GM19238 (cell line): ENCODE measurements around the gene SLC22A5.

ENCODE experiments used
- DNase-seq: peaks from one replicate; pipeline ENCODE4 v3.0.0; 2011; ENCODE audit warnings: low spot score; ENCODE audit not compliant: insufficient read length

SLC22A5 gene

DNA sequence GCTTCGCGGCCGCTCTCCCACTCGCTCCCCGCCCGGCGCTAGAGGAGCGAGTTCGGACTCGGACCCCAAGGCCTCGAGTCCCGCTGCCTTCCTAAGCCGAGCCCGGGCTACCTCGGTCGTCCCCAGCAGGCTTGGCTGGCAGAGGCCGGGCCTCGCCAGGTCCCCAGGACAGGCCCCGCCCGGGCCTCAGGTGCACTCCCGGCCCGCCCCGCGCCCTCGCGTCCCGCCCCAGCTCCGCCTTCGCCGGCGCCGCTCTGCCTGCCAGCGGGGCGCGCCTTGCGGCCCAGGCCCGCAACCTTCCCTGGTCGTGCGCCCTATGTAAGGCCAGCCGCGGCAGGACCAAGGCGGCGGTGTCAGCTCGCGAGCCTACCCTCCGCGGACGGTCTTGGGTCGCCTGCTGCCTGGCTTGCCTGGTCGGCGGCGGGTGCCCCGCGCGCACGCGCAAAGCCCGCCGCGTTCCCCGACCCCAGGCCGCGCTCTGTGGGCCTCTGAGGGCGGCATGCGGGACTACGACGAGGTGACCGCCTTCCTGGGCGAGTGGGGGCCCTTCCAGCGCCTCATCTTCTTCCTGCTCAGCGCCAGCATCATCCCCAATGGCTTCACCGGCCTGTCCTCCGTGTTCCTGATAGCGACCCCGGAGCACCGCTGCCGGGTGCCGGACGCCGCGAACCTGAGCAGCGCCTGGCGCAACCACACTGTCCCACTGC lies at the start of gene SLC22A5:
TSS of gene SLC22A5 (plus strand) at position 237 of the 707 bp plus-strand sequence. CDS start at position 500, 263 bp downstream.
- peak; percentile 68 for DNase-seq

DNA sequence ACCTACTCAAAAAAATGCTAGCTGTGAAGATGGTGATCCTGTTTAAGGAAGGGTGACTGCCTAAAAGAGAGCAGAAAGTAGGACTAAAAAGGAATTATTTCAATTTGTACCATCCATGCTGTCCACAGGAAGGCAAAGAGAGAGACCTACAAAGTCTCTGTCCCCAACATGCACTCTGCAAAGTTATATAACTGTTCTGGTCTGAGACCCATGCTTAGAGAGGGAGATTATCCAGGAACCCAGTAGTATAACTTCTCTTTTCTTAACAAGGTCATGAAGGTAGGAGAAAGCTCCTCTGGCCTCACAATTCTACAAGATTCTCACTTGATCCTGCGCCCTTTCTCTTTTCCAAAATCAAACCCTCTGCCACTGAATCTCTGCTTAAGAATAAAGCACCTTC lies 49.5 kb upstream of the SLC22A5 start:
- no peak for DNase-seq

DNA sequence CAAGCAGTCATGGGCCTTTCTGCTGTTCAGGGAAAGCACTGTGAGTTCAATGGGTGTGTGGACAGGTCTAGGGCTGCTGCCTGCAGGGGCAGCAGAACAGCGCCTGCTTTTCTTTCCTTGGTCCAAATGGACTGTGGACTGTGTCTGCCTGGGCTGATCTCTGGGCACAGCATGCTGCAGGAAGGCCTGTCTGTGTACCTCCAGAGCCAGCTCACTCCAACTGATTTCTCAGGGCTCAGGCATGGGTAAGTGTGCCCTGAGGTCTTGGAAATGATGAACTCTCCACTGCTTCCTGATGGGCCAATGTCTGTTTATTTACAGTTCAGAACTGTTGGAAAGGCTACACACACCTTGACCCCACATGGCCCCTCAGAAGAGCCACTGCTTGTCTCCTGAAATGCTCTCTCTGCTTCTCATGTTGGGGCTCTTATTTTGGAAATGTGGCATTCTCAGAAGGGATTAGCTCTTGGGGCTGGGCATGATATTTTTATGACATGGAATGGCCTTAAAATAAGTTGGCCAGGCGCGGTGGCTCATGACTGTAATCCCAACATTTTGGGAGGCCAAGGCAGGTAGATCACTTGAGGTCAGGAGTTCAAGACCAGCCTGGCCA lies 48.3 kb upstream of the SLC22A5 start:
- no peak for DNase-seq

DNA sequence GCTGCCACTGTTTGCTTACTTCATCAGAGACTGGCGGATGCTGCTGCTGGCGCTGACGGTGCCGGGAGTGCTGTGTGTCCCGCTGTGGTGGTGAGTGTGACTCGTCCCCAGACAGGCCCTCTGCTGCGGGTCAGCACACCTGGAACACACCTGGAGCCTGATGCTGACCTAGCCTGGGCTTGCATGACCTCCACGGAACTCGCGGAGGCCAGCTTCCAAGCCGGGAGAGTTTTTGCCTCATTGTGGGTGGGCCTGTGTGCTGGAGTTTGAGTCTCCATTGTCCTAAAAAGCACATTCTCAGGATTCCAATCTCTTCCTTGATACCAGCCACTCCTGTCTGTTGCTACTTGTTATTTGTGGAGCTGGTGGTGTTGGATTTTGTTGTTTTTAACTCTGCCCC lies 47.2 kb upstream of the SLC22A5 start:
- no peak for DNase-seq

DNA sequence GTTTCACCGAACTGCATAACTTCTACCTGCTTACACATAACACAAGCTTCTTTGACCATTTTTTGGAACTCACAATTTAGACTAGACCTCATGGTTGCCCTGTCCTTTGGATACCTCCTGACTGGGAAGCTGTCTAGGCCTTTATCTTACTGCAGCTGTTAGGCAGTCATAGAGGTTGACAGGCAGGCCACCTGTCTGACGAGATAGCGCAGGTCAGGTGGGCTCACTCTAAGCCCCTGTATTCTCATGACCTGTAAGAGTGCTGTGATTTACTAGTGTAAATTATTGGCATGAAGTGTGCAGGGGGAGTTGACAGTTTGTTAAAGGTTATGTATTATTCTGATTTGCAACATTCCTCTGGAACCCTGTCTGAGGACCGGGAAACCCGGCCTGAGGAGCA lies 46.3 kb upstream of the SLC22A5 start:
- no peak for DNase-seq

DNA sequence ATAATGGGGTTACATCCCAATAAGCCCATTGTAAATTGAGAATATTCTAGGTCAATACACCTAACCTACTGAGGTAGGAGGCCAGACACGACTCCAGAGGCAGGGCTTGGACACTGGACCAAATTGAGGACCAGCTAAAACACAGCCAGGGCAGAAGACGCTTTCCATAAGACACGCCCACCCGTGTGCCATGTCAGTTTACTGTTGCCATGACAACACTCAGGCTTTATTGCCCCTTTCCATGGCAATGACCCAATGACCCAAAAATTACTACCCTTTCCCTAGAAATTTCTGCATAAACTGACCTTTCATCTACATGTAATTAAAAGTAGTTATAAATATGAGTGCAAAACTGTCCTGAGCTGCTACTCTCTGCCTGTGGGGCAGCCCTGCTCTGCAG lies 43.8 kb upstream of the SLC22A5 start:
- no peak for DNase-seq

DNA sequence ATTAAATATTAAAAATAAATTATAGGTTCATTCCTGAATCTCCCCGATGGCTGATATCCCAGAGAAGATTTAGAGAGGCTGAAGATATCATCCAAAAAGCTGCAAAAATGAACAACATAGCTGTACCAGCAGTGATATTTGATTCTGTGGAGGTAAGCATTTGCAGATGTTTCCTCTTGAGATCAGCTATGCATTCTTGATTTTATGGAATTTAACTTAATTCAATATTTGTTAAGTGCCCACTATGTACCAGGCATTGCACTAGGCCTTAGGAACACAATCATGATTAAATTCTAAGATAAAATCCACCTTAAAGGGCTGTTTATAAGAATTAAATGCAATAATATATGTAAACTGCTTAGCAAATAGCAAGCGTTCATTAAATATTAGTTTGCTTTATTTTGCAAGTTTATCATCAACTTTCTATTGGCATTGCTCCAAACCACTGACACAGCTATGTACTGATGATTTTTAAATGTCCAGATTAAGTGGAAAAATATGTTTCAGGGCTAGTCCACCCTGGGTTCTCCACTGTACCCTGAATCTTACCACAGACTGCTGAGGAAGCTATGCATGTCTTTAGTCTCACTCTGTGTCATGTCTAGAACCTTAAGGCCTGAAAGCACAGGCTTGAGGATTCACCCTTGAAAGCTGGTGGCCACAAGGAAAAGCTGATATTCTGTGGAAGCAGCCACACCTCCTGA lies 42.1 kb upstream of the SLC22A5 start:
- no peak for DNase-seq

DNA sequence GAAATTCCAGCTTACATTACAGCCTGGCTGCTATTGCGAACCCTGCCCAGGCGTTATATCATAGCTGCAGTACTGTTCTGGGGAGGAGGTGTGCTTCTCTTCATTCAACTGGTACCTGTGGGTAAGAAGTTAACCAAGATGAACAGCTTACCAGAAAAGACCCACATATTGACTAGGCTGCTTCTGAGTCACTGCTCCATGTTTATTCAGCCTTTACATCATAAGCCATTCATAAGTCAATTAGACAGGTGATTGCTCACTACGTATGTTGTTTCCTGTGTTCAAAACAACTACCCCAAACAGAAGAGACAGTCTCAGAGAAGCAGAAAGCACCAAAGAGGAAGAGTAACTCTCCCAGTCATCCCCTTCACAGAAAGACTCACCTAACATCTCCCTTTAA lies 34.7 kb upstream of the SLC22A5 start:
- DNase-seq: no peak

DNA sequence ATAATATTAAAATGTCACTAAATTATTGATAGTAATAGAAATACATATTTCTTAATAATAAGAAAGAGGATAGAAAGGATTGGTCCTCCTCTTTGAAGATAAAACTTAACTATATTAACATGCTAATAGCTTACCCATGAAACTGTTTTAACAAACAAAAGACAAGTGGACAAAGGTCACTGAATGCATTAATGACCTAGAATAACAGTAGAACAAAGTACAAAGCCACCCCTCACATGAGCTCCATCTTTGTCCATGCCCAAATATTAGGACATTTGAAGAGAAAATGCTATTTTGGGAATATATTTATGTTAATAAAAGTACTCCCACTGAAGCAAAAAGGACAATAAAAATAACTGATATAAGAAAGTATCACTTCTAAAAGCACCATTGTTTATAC lies 34.1 kb upstream of the SLC22A5 start:
- DNase-seq: no peak

DNA sequence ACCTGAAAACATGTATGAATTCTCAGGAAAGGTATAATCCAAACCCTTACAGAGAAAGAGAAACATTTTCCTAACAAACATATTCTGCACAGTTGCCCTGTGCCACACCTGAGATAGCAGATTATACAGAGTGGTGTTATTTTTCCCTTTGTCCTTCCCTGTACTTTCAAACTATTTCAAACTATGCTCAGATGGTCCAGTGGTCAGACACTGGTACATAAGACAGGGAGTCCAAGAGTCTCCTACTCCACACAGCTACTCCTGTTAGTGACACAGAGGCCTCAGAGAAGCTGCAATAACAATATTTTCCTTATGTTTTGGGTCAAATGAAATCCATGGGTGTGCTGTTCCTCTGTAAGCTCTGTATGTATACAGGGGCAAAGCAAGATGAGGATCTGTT lies 30.0 kb upstream of the SLC22A5 start:
- DNase-seq: no peak

DNA sequence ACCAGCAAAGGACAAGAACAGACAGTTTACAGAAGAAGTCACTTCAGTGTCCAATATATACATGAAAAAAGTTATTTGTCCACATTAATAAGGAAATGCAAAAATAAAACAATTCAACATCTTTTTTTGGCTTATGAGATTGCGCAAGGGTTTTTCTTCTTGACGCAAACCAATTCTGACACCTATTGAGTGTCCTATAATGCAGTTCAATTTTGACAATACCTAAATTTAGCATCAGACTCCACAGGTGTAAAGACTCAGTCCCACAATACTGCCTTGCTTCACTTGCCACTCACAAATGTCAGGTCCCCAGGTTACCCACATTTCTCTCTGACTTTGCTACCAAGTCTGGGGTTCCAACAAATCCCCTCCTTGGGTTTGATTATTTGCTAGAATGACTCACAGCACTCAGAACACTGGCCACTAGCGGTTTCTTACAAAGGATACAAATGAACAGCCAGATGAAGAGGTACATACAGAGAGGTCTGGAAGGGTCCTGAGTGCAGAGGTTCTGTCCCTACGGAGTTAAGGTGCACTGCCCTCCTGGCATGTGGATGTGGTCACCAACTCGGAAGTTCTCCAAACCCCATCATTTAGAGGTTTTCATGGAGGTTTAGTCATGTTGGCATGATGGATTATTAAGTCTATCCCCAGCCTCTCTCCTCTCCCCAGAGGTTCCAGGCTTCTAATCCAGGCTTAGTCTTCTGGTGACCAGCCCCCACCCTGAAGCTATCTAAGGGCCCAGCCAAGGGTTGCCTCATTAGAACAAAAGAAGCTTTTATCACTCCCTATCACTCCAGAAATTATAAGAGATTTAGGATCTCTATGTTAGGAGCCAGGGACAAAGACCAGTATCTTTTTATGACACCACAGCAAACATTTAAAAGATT lies 27.0 kb upstream of the SLC22A5 start:
- no peak for DNase-seq

DNA sequence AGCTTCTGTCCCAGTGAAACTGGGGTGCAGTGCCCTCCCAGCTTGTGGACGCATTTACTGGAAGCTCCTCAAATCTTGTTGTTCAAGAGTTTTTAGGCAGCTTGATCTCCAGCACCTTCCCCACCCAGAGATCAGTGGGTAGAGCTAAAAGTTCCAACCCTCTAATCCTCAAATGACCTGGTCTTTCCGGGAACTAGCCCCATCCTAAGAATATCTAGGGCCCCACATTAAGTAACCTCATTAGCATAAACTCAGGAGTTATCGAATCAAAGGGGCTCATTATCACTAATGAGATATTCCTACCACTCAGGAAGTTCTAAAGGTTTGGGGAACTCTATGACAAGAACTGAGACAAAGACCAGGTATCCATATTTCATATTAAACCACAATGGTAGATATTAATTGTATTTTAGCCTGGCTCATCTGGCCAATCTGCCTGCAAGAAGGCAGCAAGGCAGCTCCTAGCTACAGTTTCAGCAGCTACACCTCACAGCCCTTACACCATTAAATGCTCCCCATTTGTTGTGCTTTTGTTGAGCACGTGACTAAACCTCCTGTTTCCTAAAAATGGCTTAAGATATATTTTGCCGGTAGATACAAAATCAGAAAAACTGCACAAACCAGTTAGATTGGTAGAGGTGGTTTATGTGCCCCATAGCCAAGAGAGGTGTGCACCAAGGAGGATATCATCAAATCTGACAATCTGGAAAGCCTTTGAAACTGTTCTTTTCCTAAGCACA lies 24.6 kb upstream of the SLC22A5 start:
- no peak for DNase-seq

DNA sequence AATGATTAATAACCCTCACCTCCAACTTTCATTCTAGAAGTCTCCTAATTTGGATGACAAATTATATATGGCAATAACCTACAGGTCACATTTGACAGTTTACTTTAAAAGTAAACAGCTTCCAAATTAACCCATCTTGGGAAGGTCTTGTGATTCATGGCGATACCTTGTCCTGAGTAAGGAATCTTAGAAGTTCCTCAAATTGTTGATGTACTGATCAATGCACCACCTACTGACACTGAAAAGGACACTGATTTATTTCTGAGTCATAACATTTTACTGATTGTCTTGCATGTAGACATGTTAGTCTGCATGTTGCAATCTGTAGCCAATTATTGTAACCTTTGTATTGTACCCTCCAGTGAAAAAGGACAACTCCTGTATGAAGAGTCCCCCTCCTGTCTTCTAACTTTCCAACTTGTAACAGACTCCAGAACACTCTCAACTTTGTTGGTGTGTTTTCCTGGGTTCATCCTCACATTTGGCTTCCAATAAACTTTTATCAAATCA lies 16.0 kb upstream of the SLC22A5 start:
- DNase-seq: no peak

DNA sequence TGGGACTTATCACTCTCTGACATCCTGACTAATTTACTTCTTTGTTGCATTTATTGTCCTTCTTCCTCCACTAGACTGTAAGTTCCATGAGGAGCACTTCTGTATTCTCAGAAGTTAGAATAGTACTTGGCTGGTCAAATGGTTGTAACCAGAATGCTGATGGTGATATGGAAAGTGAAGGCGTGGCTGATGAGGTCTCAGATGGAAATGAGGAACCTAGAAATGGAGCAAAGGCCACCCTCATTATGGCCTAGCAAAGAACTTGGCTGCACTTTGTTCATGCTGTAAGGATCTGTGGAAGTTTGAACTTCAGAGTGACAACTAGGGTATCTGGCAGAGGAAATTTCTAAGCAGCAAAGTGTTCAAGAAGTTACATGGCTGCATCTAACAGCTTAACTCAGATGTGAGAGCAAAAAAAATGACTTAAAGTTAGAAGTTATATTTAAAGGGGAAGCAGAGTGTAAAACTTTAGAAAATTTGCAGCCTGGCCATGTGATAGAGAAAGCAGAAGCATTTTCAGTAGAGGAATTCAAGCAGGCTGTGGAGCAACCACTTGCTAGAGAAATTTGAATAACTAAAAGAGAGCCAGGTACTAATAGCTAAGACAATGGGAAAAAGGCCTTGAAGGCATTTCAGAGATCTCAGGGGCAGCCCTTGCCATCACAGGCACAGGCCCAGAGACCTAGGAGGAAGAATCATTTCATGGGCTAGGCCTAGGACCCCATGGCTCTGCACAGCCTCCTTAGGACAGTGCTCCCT lies 14.9 kb upstream of the SLC22A5 start:
- no peak for DNase-seq

DNA sequence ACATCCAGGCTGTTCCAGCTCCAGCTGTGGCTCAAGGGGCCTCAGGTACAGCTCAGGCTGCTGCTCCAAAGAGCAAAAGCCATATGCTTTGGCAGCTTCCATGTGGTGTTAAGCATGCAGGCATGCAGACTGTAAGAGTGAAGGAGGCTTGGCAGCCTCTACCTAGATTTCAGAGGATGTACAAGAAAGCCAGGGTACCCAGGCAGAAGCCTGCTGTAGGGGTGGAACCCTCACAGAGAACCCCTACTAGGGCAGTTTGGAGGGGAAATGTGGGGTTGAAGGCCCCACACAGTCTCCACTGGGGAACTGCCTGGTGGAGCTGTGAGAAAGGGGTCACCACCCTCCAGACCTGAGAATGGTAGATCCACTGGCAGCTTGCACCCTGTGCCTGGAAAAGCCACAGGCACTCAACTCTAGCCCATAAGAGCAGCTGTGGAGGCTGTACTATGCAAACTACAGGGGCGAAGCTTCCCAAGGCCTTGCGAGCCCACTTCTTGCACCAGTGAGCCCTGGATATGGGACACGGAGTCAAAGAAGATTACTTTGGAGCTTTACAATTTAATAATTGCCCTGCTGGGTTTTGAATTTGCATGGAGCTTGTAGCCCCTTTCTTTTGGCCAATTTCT lies 14.3 kb upstream of the SLC22A5 start:
- no peak for DNase-seq

DNA sequence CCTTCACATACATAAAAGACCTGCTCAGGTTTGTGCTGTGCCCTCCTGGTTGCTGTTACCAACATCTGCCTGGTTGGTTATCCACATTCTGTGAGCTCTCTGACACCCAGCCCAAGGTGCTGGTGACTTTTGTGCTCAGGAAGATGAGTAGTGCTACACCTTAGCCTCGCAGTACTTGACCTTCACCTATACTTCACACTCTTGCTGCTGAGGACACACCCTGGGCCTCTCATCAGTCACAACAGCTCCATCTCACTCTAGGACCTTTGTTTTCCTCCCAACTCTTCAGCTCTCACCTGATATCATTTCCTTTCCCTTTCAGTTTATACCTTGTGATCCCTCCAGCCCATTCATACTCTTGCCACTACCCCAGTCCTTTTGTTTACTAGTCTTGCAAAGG lies 10.7 kb upstream of the SLC22A5 start:
- no peak for DNase-seq

DNA sequence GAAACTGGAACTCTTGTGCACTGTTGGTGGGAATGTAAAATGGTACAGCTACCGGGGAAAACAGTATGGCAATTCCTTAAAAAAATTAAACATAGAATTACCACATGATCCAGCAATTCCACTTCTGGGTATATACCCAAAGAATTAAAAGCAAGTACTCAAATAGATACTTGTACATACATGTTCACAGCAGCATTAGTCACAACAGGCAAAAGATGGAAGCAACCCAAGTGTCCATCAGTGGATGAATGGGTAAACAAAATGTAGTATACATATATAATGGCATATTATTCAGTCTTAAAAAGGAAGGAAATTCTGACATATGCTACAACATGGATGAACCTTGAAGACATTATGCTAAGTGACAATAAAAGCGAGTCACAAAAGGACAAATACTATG lies 7.4 kb upstream of the SLC22A5 start:
- DNase-seq: no peak

DNA sequence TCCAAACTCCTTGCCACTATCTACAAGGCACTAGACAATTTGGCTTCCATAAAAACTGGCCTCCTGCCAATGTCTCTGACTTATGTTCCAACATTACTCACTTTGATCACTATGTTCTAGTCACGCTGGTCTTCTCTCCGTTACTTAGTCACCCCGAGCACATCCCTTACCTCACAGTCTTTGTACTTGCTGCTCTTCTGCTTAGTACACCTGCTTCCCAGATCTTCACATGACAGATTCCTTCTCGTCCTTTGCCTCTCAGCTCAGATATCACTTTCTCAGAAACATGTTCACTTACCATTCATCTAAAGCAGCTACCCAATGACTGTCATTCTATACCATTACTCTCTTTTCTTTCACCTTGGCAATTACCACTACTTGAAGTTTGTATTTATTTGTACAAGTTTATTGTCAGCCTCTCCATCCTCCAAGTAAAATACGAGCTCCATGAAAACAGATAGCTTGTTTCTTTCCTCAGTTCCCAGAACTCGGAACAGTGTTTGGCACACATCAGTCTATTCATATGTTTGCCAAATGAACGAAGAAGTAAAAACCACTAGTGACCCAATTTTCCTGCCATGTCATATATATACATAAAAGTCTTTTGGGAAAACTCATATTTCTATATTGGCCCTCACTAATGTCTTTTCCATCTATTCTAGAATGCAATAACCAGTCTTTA lies 5.9 kb upstream of the SLC22A5 start:
- DNase-seq: no peak

DNA sequence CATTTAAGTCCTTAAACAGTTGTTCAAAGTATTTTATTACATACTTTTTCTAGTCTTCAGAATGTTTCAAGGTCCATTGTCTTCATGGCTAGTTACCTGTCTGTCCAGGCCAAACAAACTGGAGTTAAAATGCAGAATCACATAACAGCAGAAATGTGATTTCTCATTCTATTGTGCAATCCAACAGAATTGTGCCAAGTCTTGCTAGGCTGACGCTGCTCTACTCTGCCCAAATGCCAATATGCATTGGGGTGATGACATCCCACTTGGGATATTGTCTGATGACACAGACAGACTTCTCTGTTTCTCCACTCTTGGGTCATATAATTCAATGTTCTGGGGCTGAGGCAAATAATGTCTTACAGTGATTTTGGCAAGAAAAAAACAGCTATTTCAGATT lies 5.2 kb upstream of the SLC22A5 start:
- no peak for DNase-seq
